DOHH2 (cell line): ENCODE measurements around the gene PCSK5.

Source experiments
- EZH2phosphoT487 ChIP-seq: fragments of 200-600 bp; sonication (generic); IDR thresholded peaks from 2 replicates; pipeline ENCODE4 v1.6.1; 2017; ENCODE audit warnings: borderline replicate concordance, mild to moderate bottlenecking, antibody characterized with exemption, low read length, moderate library complexity, mixed read lengths
- TF ChIP-seq, protein P1 (sequence below): fragments of 200-600 bp; sonication (generic); IDR thresholded peaks from one replicate; pipeline ENCODE4 v1.5.1; 2014; ENCODE audit warnings: antibody characterized with exemption, mild to moderate bottlenecking, low read depth, low read length; ENCODE audit not compliant: poor library complexity, severe bottlenecking

DNA sequence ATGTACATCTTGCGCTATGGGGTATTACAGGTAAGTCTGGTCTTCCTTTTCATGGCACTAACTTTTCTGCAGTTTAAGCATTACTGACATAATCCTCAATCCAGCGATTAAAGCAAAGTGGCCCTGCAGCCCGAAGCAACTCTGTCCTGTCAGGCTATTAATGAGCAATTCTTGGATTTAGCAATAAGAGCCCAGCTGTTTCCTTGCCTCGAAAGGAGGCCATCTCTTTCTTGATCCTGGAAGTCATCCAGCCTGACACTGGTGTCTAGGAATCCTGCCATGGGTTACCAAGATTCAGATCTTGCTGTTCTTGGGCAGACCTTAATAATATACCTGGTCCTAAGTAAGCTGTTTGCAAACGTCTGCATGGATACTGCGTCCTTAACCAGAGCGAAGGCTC lies 401.8 kb downstream of the PCSK5 start:
- TF ChIP-seq, protein P1, sequence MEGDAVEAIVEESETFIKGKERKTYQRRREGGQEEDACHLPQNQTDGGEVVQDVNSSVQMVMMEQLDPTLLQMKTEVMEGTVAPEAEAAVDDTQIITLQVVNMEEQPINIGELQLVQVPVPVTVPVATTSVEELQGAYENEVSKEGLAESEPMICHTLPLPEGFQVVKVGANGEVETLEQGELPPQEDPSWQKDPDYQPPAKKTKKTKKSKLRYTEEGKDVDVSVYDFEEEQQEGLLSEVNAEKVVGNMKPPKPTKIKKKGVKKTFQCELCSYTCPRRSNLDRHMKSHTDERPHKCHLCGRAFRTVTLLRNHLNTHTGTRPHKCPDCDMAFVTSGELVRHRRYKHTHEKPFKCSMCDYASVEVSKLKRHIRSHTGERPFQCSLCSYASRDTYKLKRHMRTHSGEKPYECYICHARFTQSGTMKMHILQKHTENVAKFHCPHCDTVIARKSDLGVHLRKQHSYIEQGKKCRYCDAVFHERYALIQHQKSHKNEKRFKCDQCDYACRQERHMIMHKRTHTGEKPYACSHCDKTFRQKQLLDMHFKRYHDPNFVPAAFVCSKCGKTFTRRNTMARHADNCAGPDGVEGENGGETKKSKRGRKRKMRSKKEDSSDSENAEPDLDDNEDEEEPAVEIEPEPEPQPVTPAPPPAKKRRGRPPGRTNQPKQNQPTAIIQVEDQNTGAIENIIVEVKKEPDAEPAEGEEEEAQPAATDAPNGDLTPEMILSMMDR, result no peak
- no peak for TF ChIP-seq EZH2phosphoT487
